ENCODE data around the gene PHF12.

- TF ChIP-seq CTCF (IDR thresholded peaks at IDR 0.05), result no peak
- TF ChIP-seq POLR2A (IDR thresholded peaks at IDR 0.05), result no peak
These were observed 6.2 kb downstream of the PHF12 start for GRCh38 chr17:28944862-28945741.
